HG03139 (cell line): ENCODE data around the gene ZBTB24.
"Not testable (repeated sequence)": the region's sequence is repeated elsewhere in the genome, so short reads cannot be mapped to it uniquely, and the experiment has no call there.

Experiments used
- ATAC-seq: cut with Tn5 transposase; IDR thresholded peaks from one replicate; pipeline ENCODE4 v1.9.1; 2021; ENCODE audit not compliant: unreplicated experiment

ZBTB24 gene

GRCh38 chr6:109472132-109472995 lies 10.7 kb downstream of the ZBTB24 start:
- peak; percentile 51 for ATAC-seq

GRCh38 chr6:109471105-109471810 lies 11.8 kb downstream of the ZBTB24 start:
- ATAC-seq = no peak

GRCh38 chr6:109469591-109470189 lies 13.3 kb downstream of the ZBTB24 start:
- ATAC-seq = no peak

- no peak for ATAC-seq
Measured at GRCh38 chr6:109467696-109468095, 15.3 kb downstream of the ZBTB24 start.

GRCh38 chr6:109466212-109466923 lies 16.7 kb downstream of the ZBTB24 start:
- ATAC-seq = no peak

- no peak for ATAC-seq
Measured at GRCh38 chr6:109465772-109466171, 17.2 kb downstream of the ZBTB24 start.

- no peak for ATAC-seq
Measured at GRCh38 chr6:109461733-109462526, 21.1 kb downstream of the ZBTB24 start.

GRCh38 chr6:109461205-109461604 lies 21.8 kb downstream of the ZBTB24 start:
- ATAC-seq = not testable (repeated sequence)

- ATAC-seq = no peak
Measured at GRCh38 chr6:109460161-109460829, 22.7 kb downstream of the ZBTB24 start.

- ATAC-seq = no peak
Measured at GRCh38 chr6:109458774-109459531, 24.1 kb downstream of the ZBTB24 start.

- no peak for ATAC-seq
Measured at GRCh38 chr6:109457562-109457996, 25.4 kb downstream of the ZBTB24 start.

GRCh38 chr6:109456710-109457561 lies 26.1 kb downstream of the ZBTB24 start:
- no peak for ATAC-seq

- no peak for ATAC-seq
Measured at GRCh38 chr6:109456111-109456583, 26.9 kb downstream of the ZBTB24 start.

- peak; percentile 48 for ATAC-seq
Measured at GRCh38 chr6:109455437-109456110, 27.4 kb downstream of the ZBTB24 start, which contains the start of gene MICAL1. Gene MICAL1, minus strand, starts transcription at chr6:109455772. Its CDS starts 1,576 bp downstream, at chr6:109454196.

- peak; percentile 27 for ATAC-seq
Measured at GRCh38 chr6:109454496-109455436, 28.3 kb downstream of the ZBTB24 start.
